ENCODE results near the gene ACTA2.

ACTA2 gene

GRCh38 chr10:88964869-88965415 lies 12.4 kb upstream of the ACTA2 start:
- Histone ChIP-seq H3K4me3 (ENCODE audit: low read length) (no peak overlapping the region), H3K27me3 (ENCODE audit: control insufficient read depth, insufficient read depth, low read length) (no peaks in the 10 kb centered on the region), H3K36me3 (ENCODE audit: insufficient read depth, low read length) (no peaks in the 10 kb centered on the region), H3K9me3 (replicated peaks; ENCODE audit: low read length) (no peaks in the 10 kb centered on the region), H3K4me1 (ENCODE audit: control insufficient read depth, insufficient read depth, low read length) (no peaks in the 10 kb centered on the region), H3K9ac (ENCODE audit: low read depth, low read length) (no peak overlapping the region), H3K4me2 (ENCODE audit: low read length) (no peak overlapping the region)

- Histone ChIP-seq H3K9me3 (replicated peaks; ENCODE audit: low read length) (no peaks in the 10 kb centered on the region), H3K36me3 (ENCODE audit: insufficient read depth, low read length) (no peaks in the 10 kb centered on the region)
Measured at GRCh38 chr10:88964360-88964759, 11.8 kb upstream of the ACTA2 start.

GRCh38 chr10:88963318-88963717 lies 10.7 kb upstream of the ACTA2 start:
- Histone ChIP-seq H3K4me3 (ENCODE audit: low read length) (no peak overlapping the region), H3K9me3 (replicated peaks; ENCODE audit: low read length) (no peaks in the 10 kb centered on the region), H3K27me3 (ENCODE audit: control insufficient read depth, insufficient read depth, low read length) (no peaks in the 10 kb centered on the region), H3K36me3 (ENCODE audit: insufficient read depth, low read length) (no peaks in the 10 kb centered on the region), H3K4me2 (ENCODE audit: low read length) (no peak overlapping the region), H3K9ac (ENCODE audit: low read depth, low read length) (no peak overlapping the region), H3K4me1 (ENCODE audit: control insufficient read depth, insufficient read depth, low read length) (peaks cover 5% of the 10 kb centered on the region)

More at GRCh38 chr10:88964360-88964759, 11.8 kb upstream of the ACTA2 start:
- H3K4me3 ChIP-seq (ENCODE audit: low read length), result no peak overlapping the region
- no peaks in the 10 kb centered on the region for H3K27me3 ChIP-seq (ENCODE audit: control insufficient read depth, insufficient read depth, low read length)
- no peaks in the 10 kb centered on the region for H3K4me1 ChIP-seq (ENCODE audit: control insufficient read depth, insufficient read depth, low read length)
- H3K9ac ChIP-seq (ENCODE audit: low read depth, low read length), result no peak overlapping the region
- no peak overlapping the region for H3K4me2 ChIP-seq (ENCODE audit: low read length)

GRCh38 chr10:88962336-88962735 lies 9.8 kb upstream of the ACTA2 start:
- H3K4me1 ChIP-seq (ENCODE audit: control insufficient read depth, insufficient read depth, low read length), result peaks cover 5% of the 10 kb centered on the region
- H3K4me3 ChIP-seq (ENCODE audit: low read length), result no peak overlapping the region
- H3K9me3 ChIP-seq (replicated peaks; ENCODE audit: low read length), result no peaks in the 10 kb centered on the region
- no peaks in the 10 kb centered on the region for H3K27me3 ChIP-seq (ENCODE audit: control insufficient read depth, insufficient read depth, low read length)
- H3K36me3 ChIP-seq (ENCODE audit: insufficient read depth, low read length), result no peaks in the 10 kb centered on the region
- no peak overlapping the region for H3K9ac ChIP-seq (ENCODE audit: low read depth, low read length)
- H3K4me2 ChIP-seq (ENCODE audit: low read length), result no peak overlapping the region

GRCh38 chr10:88961266-88961665 lies 8.7 kb upstream of the ACTA2 start:
- no peaks in the 10 kb centered on the region for H3K9me3 ChIP-seq (replicated peaks; ENCODE audit: low read length)
- H3K4me3 ChIP-seq (ENCODE audit: low read length), result no peak overlapping the region
- no peaks in the 10 kb centered on the region for H3K27me3 ChIP-seq (ENCODE audit: control insufficient read depth, insufficient read depth, low read length)
- no peak overlapping the region for H3K4me2 ChIP-seq (ENCODE audit: low read length)
- no peak overlapping the region for H3K9ac ChIP-seq (ENCODE audit: low read depth, low read length)
- peaks cover 5% of the 10 kb centered on the region for H3K4me1 ChIP-seq (ENCODE audit: control insufficient read depth, insufficient read depth, low read length)
- H3K36me3 ChIP-seq (ENCODE audit: insufficient read depth, low read length), result no peaks in the 10 kb centered on the region

- Histone ChIP-seq H3K36me3 (ENCODE audit: insufficient read depth, low read length) (no peaks in the 10 kb centered on the region), H3K4me1 (ENCODE audit: control insufficient read depth, insufficient read depth, low read length) (peaks cover 5% of the 10 kb centered on the region), H3K9me3 (replicated peaks; ENCODE audit: low read length) (no peaks in the 10 kb centered on the region), H3K4me3 (ENCODE audit: low read length) (no peak overlapping the region), H3K4me2 (ENCODE audit: low read length) (no peak overlapping the region), H3K27me3 (ENCODE audit: control insufficient read depth, insufficient read depth, low read length) (no peaks in the 10 kb centered on the region), H3K9ac (ENCODE audit: low read depth, low read length) (no peak overlapping the region)
Measured at GRCh38 chr10:88960802-88961201, 8.2 kb upstream of the ACTA2 start.

GRCh38 chr10:88958721-88959120 lies 6.1 kb upstream of the ACTA2 start:
- Histone ChIP-seq H3K36me3 (ENCODE audit: insufficient read depth, low read length) (no peaks in the 10 kb centered on the region), H3K4me2 (ENCODE audit: low read length) (no peak overlapping the region), H3K4me1 (ENCODE audit: control insufficient read depth, insufficient read depth, low read length) (peaks cover 5% of the 10 kb centered on the region), H3K4me3 (ENCODE audit: low read length) (no peak overlapping the region), H3K27me3 (ENCODE audit: control insufficient read depth, insufficient read depth, low read length) (no peaks in the 10 kb centered on the region), H3K9me3 (replicated peaks; ENCODE audit: low read length) (no peaks in the 10 kb centered on the region), H3K9ac (ENCODE audit: low read depth, low read length) (no peak overlapping the region)

GRCh38 chr10:88957381-88957780 lies 4.8 kb upstream of the ACTA2 start:
- no peaks in the 10 kb centered on the region for H3K9me3 ChIP-seq (replicated peaks; ENCODE audit: low read length)
- H3K36me3 ChIP-seq (ENCODE audit: insufficient read depth, low read length), result no peaks in the 10 kb centered on the region
- no peaks in the 10 kb centered on the region for H3K27me3 ChIP-seq (ENCODE audit: control insufficient read depth, insufficient read depth, low read length)
- H3K4me1 ChIP-seq (ENCODE audit: control insufficient read depth, insufficient read depth, low read length), result peaks cover 16% of the 10 kb centered on the region
- no peak overlapping the region for H3K9ac ChIP-seq (ENCODE audit: low read depth, low read length)
- H3K4me3 ChIP-seq (ENCODE audit: low read length), result no peak overlapping the region
- H3K4me2 ChIP-seq (ENCODE audit: low read length), result no peak overlapping the region

- H3K4me1 ChIP-seq (ENCODE audit: control insufficient read depth, insufficient read depth, low read length), result peaks cover 39% of the 10 kb centered on the region
- H3K9ac ChIP-seq (ENCODE audit: low read depth, low read length), result no peak overlapping the region
- H3K27me3 ChIP-seq (ENCODE audit: control insufficient read depth, insufficient read depth, low read length), result no peaks in the 10 kb centered on the region
Measured at GRCh38 chr10:88954458-88955083, 2.0 kb upstream of the ACTA2 start.

GRCh38 chr10:88953662-88954061 lies 1.1 kb upstream of the ACTA2 start:
- Histone ChIP-seq H3K9me3 (replicated peaks; ENCODE audit: low read length) (no peaks in the 10 kb centered on the region), H3K4me3 (ENCODE audit: low read length) (no peak overlapping the region), H3K9ac (ENCODE audit: low read depth, low read length) (no peak overlapping the region), H3K4me1 (ENCODE audit: control insufficient read depth, insufficient read depth, low read length) (peaks cover 37% of the 10 kb centered on the region), H3K27me3 (ENCODE audit: control insufficient read depth, insufficient read depth, low read length) (no peaks in the 10 kb centered on the region), H3K36me3 (ENCODE audit: insufficient read depth, low read length) (no peaks in the 10 kb centered on the region), H3K4me2 (ENCODE audit: low read length) (no peak overlapping the region)

More at GRCh38 chr10:88954458-88955083, 2.0 kb upstream of the ACTA2 start:
- H3K9me3 ChIP-seq (replicated peaks; ENCODE audit: low read length), result no peaks in the 10 kb centered on the region
- H3K4me2 ChIP-seq (ENCODE audit: low read length), result no peak overlapping the region
- no peak overlapping the region for H3K4me3 ChIP-seq (ENCODE audit: low read length)
- no peaks in the 10 kb centered on the region for H3K36me3 ChIP-seq (ENCODE audit: insufficient read depth, low read length)

GRCh38 chr10:88949912-88950837 lies 2.4 kb downstream of the ACTA2 start:
- peaks cover 35% of the 10 kb centered on the region for H3K4me1 ChIP-seq (ENCODE audit: control insufficient read depth, insufficient read depth, low read length)
- H3K4me2 ChIP-seq (ENCODE audit: low read length), result peak overlapping the region; percentile 73

More at GRCh38 chr10:88949912-88950837, 2.4 kb downstream of the ACTA2 start:
- Histone ChIP-seq H3K4me3 (ENCODE audit: low read length) (no peak overlapping the region), H3K9ac (ENCODE audit: low read depth, low read length) (peak overlapping the region; percentile 76), H3K9me3 (replicated peaks; ENCODE audit: low read length) (no peaks in the 10 kb centered on the region), H3K27me3 (ENCODE audit: control insufficient read depth, insufficient read depth, low read length) (no peaks in the 10 kb centered on the region), H3K36me3 (ENCODE audit: insufficient read depth, low read length) (no peaks in the 10 kb centered on the region)
